ENCODE data around the gene SLC22A2.
"Not testable (repeated sequence)": the region's sequence is repeated elsewhere in the genome, so short reads cannot be mapped to it uniquely, and the experiment has no call there.

The SLC22A2 gene

GRCh38 chr6:160258346-160259142 is at the start of gene SLC22A2:
Gene SLC22A2 (minus strand): TSS chr6:160258821. CDS start chr6:160258757, 64 bp downstream.
- DNase-seq, result no peak

GRCh38 chr6:160305926-160306713 is 47.5 kb upstream of the SLC22A2 start:
- DNase-seq, result no peak

GRCh38 chr6:160303806-160304205 is 45.2 kb upstream of the SLC22A2 start:
- no peak for DNase-seq

GRCh38 chr6:160302431-160303082 is 43.9 kb upstream of the SLC22A2 start:
- DNase-seq, result not testable (repeated sequence)

DNA sequence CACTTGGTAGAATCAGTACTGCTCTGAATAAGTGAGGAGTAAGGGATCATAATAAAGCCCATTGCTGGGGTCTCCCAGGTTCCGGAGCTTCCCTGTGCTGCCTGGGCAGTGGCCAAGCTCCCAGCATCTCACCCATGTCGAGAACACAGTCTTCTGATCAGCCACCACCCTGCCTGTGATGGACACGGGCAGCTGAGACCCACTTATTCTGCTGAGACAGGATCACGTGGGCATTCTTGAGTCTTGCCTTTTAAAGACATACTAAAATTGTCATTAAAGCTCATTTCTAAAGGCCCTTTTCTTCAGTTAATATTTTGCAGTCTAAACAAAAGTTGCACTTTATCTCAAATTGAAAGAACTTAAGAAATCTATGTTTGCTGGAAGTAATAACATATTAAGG is 42.7 kb upstream of the SLC22A2 start:
- DNase-seq, result no peak

DNA sequence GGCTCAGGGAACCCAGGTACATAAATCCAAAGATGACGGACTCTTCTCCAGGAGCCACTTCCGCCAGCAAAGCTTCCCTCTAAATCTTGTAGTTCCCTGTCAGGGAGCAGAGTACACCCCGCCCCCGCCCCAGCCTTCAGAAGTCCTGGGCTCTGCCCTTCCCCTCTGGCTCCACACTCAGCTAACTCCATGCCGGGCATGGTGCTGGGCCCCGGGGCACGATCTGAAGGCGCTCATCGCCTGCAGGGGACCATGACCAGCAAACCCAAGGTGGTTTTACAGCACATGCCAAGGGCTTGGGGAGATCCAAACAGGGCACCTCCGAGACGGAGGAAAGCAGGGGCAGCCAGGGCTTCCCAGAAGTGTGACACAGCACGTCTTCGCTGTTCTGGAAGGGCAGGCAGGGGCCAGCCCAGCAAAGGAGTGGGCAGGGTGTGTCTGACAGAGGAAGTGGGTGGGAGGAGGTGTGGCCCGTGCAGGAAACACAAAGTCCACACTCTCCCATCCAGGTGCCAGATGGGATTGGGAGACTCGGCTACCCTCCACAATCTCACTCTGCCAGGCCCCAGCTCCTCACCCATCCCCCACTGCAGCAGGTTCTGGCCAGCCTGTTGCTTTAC is 41.6 kb upstream of the SLC22A2 start:
- no peak for DNase-seq

DNA sequence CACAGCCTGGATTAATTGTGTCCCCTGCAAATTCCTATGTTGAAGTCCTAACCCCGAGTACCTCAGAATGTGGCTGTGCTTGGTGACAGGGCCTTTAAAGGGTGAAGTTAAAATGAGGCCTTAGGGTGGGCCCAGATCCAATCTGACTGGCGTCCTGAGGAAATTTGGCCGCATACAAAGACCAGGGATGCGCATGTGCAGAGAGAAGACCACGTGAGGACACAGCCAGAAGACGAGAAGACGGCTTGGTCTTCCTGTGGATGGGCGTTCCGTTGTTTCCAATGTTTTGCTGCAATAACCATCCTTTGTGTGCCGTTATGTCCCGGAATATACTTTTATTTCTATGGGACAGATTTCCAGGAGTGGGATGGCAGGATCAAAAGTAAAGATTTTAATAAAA is 40.9 kb upstream of the SLC22A2 start:
- no peak for DNase-seq

DNA sequence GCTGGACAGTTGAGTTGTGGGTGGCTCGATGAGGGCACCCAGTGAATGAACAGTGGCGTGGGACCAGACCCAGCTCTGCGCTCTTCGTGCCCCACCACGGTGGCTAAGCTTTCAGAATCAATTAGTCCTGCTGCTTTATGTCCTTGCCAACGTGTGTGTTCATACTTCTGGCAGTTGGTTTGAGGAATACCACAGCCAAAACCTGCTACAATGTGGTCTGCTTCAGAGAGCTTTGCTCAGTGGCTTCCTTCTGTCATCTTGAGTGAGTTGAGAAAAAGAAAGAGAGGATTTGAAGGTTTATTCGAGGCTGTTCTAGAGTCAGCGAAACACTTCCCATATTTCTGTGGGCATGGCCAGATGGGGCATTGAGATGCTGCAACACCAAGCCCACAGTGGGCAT is 39.5 kb upstream of the SLC22A2 start:
- no peak for DNase-seq

DNA sequence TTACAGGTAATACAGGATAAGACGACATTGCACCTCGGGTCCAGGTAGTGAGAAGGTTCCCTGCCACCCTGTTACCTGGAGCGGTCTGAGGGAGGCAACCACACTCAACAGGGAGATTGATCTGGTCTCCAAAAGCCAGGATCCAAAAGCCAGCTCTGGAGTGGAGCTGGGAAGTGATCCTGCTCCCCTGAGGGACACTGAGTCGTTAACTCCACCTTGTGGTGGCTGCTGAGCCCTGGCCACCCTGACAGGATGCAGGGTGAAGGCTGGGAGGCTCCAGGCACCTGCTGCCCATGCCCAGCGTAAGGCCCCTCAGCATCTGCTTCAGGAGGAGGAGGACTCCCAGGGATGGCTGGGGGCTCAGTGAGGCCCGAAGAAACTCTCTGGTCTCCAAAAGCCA is 38.7 kb upstream of the SLC22A2 start:
- DNase-seq, result no peak

- DNase-seq, result no peak
Measured at GRCh38 chr6:160293844-160294243, 35.2 kb upstream of the SLC22A2 start.

DNA sequence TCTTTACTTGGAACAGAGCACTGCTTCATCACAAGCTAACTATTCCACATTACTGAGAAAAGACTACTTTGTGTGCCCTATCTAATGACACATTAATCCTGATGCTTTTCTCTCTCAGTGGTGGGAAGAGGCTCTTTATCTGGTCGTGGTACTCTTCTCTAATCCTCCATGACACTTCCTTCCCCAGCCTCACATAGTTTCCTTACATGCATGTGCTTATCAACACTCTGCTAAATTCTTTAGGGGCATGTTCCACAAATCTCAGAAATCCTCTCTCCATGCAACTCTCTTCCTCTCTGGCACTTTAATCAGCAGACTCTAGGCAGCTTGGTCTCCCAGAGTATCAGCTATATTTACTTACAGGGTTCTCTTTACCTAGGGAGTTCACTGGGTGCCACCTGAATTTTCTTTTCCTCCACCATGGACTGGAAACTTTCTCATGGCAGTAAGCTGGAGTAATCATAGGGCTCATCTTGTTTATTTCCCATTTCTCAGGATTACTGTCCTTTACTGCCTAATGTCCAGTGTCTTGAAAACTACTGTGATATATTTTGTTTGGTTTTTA is 27.0 kb upstream of the SLC22A2 start:
- DNase-seq, result no peak

DNA sequence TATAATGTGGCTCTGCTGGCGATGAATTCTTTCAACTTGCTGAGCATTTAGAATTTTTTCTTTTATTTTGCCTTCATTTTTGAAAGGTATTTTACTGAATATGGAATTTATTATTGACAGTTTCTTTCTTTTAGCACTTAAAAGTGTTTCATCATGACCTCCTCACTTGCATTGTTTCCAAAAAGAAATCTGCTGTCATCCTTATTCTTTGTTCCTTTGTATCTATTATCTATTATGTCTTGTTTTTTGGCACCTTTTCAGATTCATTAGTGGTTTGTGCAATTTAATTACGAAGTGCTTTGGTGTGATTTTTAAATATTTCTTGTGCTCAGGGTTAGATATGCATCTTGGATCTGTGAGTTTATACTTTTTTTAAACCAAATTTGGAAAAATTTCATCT is 26.0 kb upstream of the SLC22A2 start:
- no peak for DNase-seq

- DNase-seq, result no peak
Measured at GRCh38 chr6:160282444-160282843, 23.8 kb upstream of the SLC22A2 start.

- DNase-seq, result no peak
Measured at GRCh38 chr6:160279850-160280249, 21.2 kb upstream of the SLC22A2 start.

DNA sequence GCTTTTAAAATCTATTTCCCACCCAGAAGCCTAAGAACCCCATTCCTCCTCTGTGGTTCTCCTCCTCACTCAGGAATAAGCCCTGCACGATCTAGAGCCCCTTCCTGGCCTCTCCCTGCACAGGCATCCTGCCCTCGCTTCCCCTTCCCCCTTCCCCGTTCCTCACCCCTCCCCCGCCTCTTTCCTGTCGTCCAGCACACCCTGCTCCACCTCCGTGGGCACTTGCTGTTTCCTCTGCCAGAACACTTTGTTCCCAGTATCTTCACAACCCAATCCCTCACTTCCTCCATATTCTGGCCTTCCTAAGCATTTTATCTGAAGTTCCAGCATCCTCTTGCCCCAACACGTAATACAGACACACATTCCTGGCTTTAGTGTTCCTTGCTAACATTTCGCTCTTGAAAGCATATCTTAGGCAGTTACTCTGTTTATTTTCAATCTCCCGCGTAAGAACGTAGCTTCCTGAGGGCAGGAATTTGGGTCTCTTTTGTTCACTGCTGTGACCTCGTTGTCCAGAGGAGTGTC is 20.2 kb upstream of the SLC22A2 start:
- DNase-seq, result no peak

- no peak for DNase-seq
Measured at GRCh38 chr6:160278311-160278710, 19.7 kb upstream of the SLC22A2 start.

GRCh38 chr6:160277546-160277945 is 18.9 kb upstream of the SLC22A2 start:
- DNase-seq, result no peak

DNA sequence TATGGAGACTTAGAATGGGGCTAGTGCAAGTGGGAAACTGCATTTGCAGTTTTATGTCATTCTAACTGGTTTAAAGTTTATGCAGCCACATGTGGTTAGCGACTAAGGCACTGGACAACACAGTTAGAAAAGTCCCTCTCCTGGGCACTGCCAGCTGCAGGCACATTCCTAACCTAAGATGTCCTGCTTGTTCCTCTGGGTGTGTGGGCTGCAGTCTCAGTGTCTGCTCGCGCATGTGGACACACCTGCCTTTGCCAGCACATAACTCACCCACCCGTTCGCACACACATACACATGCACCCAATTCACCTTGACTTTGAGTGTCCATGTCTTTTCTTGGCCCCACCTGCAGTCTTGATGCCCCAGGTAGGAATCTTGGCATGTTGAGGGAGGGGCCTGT is 18.5 kb upstream of the SLC22A2 start:
- DNase-seq, result no peak

- no peak for DNase-seq
Measured at GRCh38 chr6:160276126-160276525, 17.5 kb upstream of the SLC22A2 start.

DNA sequence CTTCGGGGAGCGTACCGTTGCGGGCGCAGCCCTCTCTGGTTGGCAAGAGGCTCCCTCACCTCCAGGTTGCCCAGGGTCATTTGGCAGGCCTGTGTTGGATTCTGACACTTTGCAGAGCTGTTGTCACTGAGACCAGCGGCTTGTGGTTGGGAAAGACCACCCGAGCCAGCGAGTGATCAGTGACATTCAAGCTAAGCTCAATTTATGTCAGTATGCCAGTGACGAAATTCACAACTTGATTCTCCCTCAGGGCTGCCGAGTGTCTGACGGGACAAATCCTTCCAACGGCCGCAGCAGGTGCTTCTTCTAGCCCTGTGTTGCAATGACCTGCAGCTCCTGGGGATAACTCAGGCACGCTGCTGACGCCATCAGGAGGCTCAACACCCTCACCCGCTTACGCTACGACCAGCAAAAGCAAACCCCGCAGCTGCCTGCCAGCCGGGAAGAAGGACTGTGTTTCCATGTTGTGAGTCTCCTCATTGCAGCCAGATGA is 16.9 kb upstream of the SLC22A2 start:
- no peak for DNase-seq

DNA sequence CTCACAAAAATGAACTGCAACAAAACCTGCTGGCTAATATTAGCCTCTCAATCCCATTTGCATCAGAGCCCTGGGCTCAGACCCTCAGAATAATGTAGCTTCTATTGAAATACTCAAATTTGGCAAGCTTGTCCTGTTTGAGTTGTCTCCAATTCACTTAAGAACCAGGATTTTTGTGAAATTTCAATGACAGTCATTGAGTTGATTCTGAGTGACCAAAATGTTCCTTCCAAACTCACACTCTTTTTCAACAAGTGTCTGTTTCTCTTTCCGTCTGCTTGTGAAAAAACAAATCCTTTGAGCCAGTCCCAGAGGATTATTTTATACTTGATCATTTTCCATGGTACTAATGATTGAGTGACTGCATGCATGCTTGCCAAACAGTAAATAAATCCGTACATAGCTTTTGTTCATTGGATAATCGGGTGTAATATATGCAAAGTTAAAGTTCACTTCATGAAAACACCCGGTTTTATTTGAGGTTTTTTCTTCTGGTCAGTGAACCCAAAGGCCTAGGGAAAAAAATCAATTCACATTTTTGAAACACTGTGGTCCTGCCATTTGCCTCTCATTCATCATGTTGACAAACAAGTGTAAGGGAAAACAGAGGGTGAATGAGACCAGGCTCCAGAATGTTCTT is 16.4 kb upstream of the SLC22A2 start:
- DNase-seq, result no peak

- no peak for DNase-seq
Measured at GRCh38 chr6:160273750-160274149, 15.1 kb upstream of the SLC22A2 start.

Data from NCI-H1048 (cell line).